ENCODE measurements around the gene PDE3A. TPM values are rescaled to one million over a fixed set of nuclear protein-coding genes. Genes with fewer than 3 reads are reported as not detected.

Gene PDE3A
- total RNA-seq, 2 donors from 2014 or later: 5.5 to 6.2 TPM

GRCh38 chr12:20492251-20492760 is 124.0 kb downstream of the PDE3A start:
- H3K36me3 ChIP-seq: no peaks in the 10 kb centered on the region
- WGBS: 85% methylated on average over 4 of the region's 4 CpGs
- TF ChIP-seq CTCF (IDR thresholded peaks at IDR 0.05): no peak
- TF ChIP-seq POLR2AphosphoS5 (IDR thresholded peaks at IDR 0.05): no peak
- no peak for TF ChIP-seq POLR2A (IDR thresholded peaks at IDR 0.05)
- no peaks in the 10 kb centered on the region for H3K9me3 ChIP-seq
- no peaks in the 10 kb centered on the region for H3K4me1 ChIP-seq (replicated peaks)
- intact Hi-C loops (cut with DNase I): no loop called here
- no peak overlapping the region for H3K4me3 ChIP-seq
- no peaks in the 10 kb centered on the region for H3K27me3 ChIP-seq (replicated peaks; ENCODE audit: insufficient read depth)
- DNase-seq (ENCODE audit: low spot score): no peak
- H3K27ac ChIP-seq: no peak overlapping the region

GRCh38 chr12:20493934-20494333 is 125.6 kb downstream of the PDE3A start:
- no peaks in the 10 kb centered on the region for H3K36me3 ChIP-seq
- no peaks in the 10 kb centered on the region for H3K4me1 ChIP-seq (replicated peaks)
- no peak overlapping the region for H3K4me3 ChIP-seq
- 32% methylated on average over 1 of the region's 1 CpG for WGBS
- intact Hi-C loops (cut with DNase I): no loop called here
- H3K27me3 ChIP-seq (replicated peaks; ENCODE audit: insufficient read depth): no peaks in the 10 kb centered on the region
- TF ChIP-seq POLR2A (IDR thresholded peaks at IDR 0.05): no peak
- no peak for TF ChIP-seq CTCF (IDR thresholded peaks at IDR 0.05)
- no peak for TF ChIP-seq POLR2AphosphoS5 (IDR thresholded peaks at IDR 0.05)
- no peaks in the 10 kb centered on the region for H3K9me3 ChIP-seq
- DNase-seq (ENCODE audit: low spot score): no peak
- no peak overlapping the region for H3K27ac ChIP-seq

GRCh38 chr12:20494851-20495250 is 126.5 kb downstream of the PDE3A start:
- intact Hi-C loops (cut with DNase I): no loop called here
- no peak for DNase-seq (ENCODE audit: low spot score)
- Histone ChIP-seq H3K27ac (no peak overlapping the region), H3K9me3 (no peaks in the 10 kb centered on the region), H3K4me1 (replicated peaks) (no peaks in the 10 kb centered on the region), H3K27me3 (replicated peaks; ENCODE audit: insufficient read depth) (no peaks in the 10 kb centered on the region), H3K36me3 (no peaks in the 10 kb centered on the region), H3K4me3 (no peak overlapping the region)
- WGBS: 72% methylated on average over 2 of the region's 2 CpGs
- TF ChIP-seq POLR2A (IDR thresholded peaks at IDR 0.05): no peak

GRCh38 chr12:20495997-20496396 is 127.7 kb downstream of the PDE3A start:
- H3K36me3 ChIP-seq: no peaks in the 10 kb centered on the region
- H3K4me1 ChIP-seq (replicated peaks): no peaks in the 10 kb centered on the region
- no peaks in the 10 kb centered on the region for H3K9me3 ChIP-seq
- DNase-seq (ENCODE audit: low spot score): no peak
- no peak for TF ChIP-seq CTCF (IDR thresholded peaks at IDR 0.05)
- TF ChIP-seq POLR2A (IDR thresholded peaks at IDR 0.05): no peak
- TF ChIP-seq POLR2AphosphoS5 (IDR thresholded peaks at IDR 0.05): no peak
- no peak overlapping the region for H3K27ac ChIP-seq
- WGBS: 93% methylated on average over 1 of the region's 1 CpG
- no peak overlapping the region for H3K4me3 ChIP-seq
- no peaks in the 10 kb centered on the region for H3K27me3 ChIP-seq (replicated peaks; ENCODE audit: insufficient read depth)
- intact Hi-C loops (cut with DNase I): no loop called here

- 65% methylated on average over 3 of the region's 3 CpGs for WGBS
- H3K4me3 ChIP-seq: no peak overlapping the region
Observed at GRCh38 chr12:20497707-20498106, 129.4 kb downstream of the PDE3A start.

More at GRCh38 chr12:20497707-20498106, 129.4 kb downstream of the PDE3A start:
- TF ChIP-seq CTCF (IDR thresholded peaks at IDR 0.05) (no peak), POLR2AphosphoS5 (IDR thresholded peaks at IDR 0.05) (no peak), POLR2A (IDR thresholded peaks at IDR 0.05) (no peak)
- intact Hi-C loops (cut with DNase I): no loop called here
- Histone ChIP-seq H3K36me3 (no peaks in the 10 kb centered on the region), H3K27ac (no peak overlapping the region), H3K9me3 (no peaks in the 10 kb centered on the region), H3K27me3 (replicated peaks; ENCODE audit: insufficient read depth) (no peaks in the 10 kb centered on the region), H3K4me1 (replicated peaks) (no peaks in the 10 kb centered on the region)
- no peak for DNase-seq (ENCODE audit: low spot score)

Data from prostate gland (tissue), 2 donors.